Testis (tissue), 3 donors: ENCODE results near the gene ACAA2. TPM values are rescaled to one million over a fixed set of nuclear protein-coding genes. Genes with fewer than 3 reads are reported as not detected.

Experiments
- DNase-seq: peaks from one replicate; pipeline ENCODE4 v3.0.0-alpha.2; 2019
- H3K27ac ChIP-seq, 2 donors: fragments of 200-600 bp; sonication (generic); one replicate each; pipeline ENCODE4 v1.5.1; 2019
- H3K27me3 ChIP-seq: fragments of 200-600 bp; sonication (generic); one replicate; pipeline ENCODE4 v1.5.1; 2019
- H3K36me3 ChIP-seq: fragments of 200-600 bp; sonication (generic); one replicate; pipeline ENCODE4 v1.5.1; 2017; ENCODE audit warnings: low read depth; ENCODE audit errors: missing control alignments
- H3K4me1 ChIP-seq: fragments of 200-600 bp; sonication (generic); one replicate; pipeline ENCODE4 v1.5.1; 2019
- H3K4me3 ChIP-seq, 2 donors: fragments of 200-600 bp; sonication (generic); one replicate each; pipeline ENCODE4 v1.5.1; 2017 to 2019
- H3K9me3 ChIP-seq: fragments of 200-600 bp; sonication (generic); one replicate; pipeline ENCODE4 v1.5.1; 2017
- POLR2A ChIP-seq: fragments of 450-650 bp; IDR thresholded peaks from one replicate; pipeline ENCODE4 v1.6.1; 2017; ENCODE audit warnings: antibody characterized with exemption, mild to moderate bottlenecking, moderate library complexity
- WGBS, 2 donors: methylation state at CpG; one replicate each; pipeline ENCODE4 v1.1.5; 2018; 5-methylcytosine and 5-hydroxymethylcytosine counted together
- intact Hi-C: fragments of 100-400 bp; cut with DNase I; formaldehyde crosslinking; loops from one replicate; pipeline ENCODE4 v1.15.1; 2023; ENCODE audit warnings: low total_unique reads
- polyA plus RNA-seq: library from polyadenylated mRNA; stranded (reverse); fragments of 350-450 nt; fragmentation: Illumina TruSeq; extraction: RNeasy Lipid Tissue Mini Kit (QIAGEN cat#74804); gene quantifications from one replicate; pipeline ENCODE4 v1.2.3, GENCODE V29; 2014; ENCODE audit warnings: low read depth, low replicate concordance; ENCODE audit not compliant: insufficient read depth
- total RNA-seq, 2 donors: library from RNA; depleted of rRNA; stranded (reverse); fragments of >200 nt; gene quantifications; one replicate each; pipeline ENCODE4 v1.2.3, GENCODE V29; 2016
- TF ChIP-seq, protein P1 (sequence below), 3 experiments: fragments of 450-650 bp in 2 of 3; fragments of 200-600 bp in 1 of 3; sonication (generic) in 1 of 3; IDR thresholded peaks; one replicate each; pipeline ENCODE4 v1.5.1; 2016 to 2019; ENCODE audit warnings: antibody characterized with exemption in 3 of 3, mild to moderate bottlenecking in 2 of 3, moderate library complexity in 1 of 3

The ACAA2 gene
- total and polyA plus RNA-seq, 3 donors from 2014 or later, result 42.2 to 77.2 (median 48.7) TPM

DNA sequence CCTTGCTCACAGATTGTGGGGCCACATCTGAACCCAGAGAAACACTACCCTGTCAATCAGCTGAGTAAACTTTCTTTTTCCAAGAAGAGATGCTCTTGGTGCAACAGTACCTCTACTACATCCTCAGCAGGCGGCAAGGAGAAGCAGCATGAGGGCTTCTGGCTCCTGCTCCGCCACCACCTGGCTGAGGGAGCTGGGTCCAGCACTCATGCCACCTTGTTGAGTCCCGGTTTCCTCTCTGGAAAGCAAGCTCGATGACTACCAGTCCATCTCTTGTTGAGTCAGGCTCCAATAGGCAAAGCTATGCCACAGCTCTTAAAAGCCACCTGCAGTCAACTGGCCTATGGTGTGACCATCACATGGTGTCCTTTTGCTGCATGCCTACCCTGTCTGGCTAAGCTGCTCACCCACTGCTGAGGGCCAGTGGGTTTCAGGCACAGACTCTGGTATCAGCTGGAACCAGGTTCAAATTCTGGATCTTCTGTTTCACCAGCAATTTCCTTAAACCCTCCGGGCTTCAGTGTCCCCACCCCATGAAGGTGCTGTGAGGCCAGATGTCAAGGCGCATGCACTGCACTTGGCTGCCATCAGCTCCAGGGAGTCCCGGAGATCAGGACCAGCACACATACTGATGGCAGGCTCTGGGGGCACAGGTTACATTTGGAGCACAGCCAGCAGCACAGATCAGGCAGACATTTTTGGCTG, 42.5 kb upstream of the ACAA2 start:
- TF ChIP-seq, protein P1, sequence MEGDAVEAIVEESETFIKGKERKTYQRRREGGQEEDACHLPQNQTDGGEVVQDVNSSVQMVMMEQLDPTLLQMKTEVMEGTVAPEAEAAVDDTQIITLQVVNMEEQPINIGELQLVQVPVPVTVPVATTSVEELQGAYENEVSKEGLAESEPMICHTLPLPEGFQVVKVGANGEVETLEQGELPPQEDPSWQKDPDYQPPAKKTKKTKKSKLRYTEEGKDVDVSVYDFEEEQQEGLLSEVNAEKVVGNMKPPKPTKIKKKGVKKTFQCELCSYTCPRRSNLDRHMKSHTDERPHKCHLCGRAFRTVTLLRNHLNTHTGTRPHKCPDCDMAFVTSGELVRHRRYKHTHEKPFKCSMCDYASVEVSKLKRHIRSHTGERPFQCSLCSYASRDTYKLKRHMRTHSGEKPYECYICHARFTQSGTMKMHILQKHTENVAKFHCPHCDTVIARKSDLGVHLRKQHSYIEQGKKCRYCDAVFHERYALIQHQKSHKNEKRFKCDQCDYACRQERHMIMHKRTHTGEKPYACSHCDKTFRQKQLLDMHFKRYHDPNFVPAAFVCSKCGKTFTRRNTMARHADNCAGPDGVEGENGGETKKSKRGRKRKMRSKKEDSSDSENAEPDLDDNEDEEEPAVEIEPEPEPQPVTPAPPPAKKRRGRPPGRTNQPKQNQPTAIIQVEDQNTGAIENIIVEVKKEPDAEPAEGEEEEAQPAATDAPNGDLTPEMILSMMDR (IDR thresholded peaks at IDR 0.05), result no peak
- TF ChIP-seq POLR2A, result no peak
- Histone ChIP-seq H3K27me3 (no peaks in the 10 kb centered on the region), H3K36me3 (no peaks in the 10 kb centered on the region), H3K4me1 (no peaks in the 10 kb centered on the region), H3K4me3 (no peak overlapping the region), H3K9me3 (no peaks in the 10 kb centered on the region), H3K27ac (no peak overlapping the region)
- no peak for DNase-seq
- intact Hi-C loops, result no loop called here
- 89 to 98% methylated on average over 5 to 7 of the region's 7 CpGs for whole genome bisulfite sequencing, 2 donors

DNA sequence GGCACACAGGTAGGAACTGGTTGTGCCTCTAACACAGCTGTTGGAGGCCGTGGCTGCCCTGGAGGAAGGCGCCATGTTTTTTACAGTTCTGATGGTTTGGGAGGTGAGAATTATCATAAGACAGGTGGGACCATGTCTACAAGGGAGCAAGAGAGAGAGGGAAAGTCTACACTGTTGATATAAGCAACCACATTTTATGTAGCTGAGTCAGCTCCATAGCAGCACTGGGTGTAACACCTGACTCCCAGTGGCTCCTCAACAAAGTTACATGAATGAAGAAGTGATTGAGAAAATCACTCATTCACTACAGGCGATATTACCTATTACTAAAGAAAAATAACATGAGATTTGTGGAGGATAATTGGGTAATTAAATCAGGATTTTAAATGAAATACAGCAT, 41.3 kb upstream of the ACAA2 start:
- no peaks in the 10 kb centered on the region for H3K36me3 ChIP-seq
- H3K27ac ChIP-seq, result no peak overlapping the region
- TF ChIP-seq, protein P1 (IDR thresholded peaks at IDR 0.05), result no peak
- TF ChIP-seq POLR2A, result no peak
- H3K9me3 ChIP-seq, result no peaks in the 10 kb centered on the region
- DNase-seq, result no peak
- H3K27me3 ChIP-seq, result no peaks in the 10 kb centered on the region
- intact Hi-C loops, result no loop called here
- H3K4me3 ChIP-seq, result no peak overlapping the region
- H3K4me1 ChIP-seq, result no peaks in the 10 kb centered on the region
- 96 to 100% methylated on average over 1 to 3 of the region's 3 CpGs for WGBS, 2 donors

DNA sequence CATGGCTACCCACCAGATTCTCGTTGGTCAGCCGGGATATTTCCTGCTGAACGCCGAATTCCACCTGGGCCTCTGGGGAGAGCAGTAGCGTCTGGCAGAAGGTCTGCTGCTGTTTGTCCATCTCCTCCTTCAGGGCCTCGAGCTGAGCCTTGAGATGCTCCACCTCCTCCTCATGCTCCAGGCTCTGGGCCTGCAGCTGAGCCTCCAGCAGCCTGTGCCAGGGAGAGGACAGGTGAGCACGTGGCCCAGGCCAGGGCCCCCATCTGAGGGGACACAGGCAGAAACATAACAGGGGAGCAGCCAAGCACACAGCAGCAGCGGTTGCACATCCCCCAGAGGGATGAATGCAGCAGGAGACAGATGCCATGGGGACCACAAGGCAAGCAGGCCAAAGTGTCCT, 40.1 kb upstream of the ACAA2 start:
- TF ChIP-seq, protein P1 (IDR thresholded peaks at IDR 0.05), result no peak
- no peak for TF ChIP-seq POLR2A
- H3K9me3 ChIP-seq, result no peaks in the 10 kb centered on the region
- H3K4me1 ChIP-seq, result no peaks in the 10 kb centered on the region
- 79 to 90% methylated on average over 6 to 8 of the region's 8 CpGs for WGBS, 2 donors
- intact Hi-C loops, result no loop called here
- no peak overlapping the region for H3K4me3 ChIP-seq
- H3K36me3 ChIP-seq, result no peaks in the 10 kb centered on the region
- no peak for DNase-seq
- no peak overlapping the region for H3K27ac ChIP-seq
- no peaks in the 10 kb centered on the region for H3K27me3 ChIP-seq

DNA sequence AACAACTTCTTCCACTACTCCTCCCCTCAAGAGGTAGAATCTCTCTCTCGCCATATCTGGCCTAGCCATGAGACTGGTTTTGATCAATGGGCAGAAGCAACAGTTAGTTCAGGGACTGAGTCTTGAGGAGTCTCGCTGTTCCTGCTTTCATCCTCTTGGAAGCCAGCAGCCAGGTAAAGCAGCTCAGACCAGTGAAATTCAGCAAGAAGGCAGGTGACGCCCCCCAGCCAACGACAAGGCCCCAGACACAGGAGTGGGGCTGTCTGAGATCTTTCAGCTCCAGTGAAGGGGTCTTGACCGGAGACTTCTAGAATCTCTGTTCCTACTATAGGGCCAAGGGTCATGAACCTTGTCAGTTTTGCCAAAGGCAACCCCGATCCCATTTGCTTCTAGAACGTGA, 39.7 kb upstream of the ACAA2 start:
- intact Hi-C loops, result no loop called here
- WGBS, 2 donors, result 82 to 92% methylated on average over 7 of the region's 7 CpGs
- Histone ChIP-seq H3K4me3 (no peak overlapping the region), H3K27ac (no peak overlapping the region), H3K27me3 (no peaks in the 10 kb centered on the region), H3K36me3 (no peaks in the 10 kb centered on the region), H3K4me1 (no peaks in the 10 kb centered on the region), H3K9me3 (no peaks in the 10 kb centered on the region)
- no peak for TF ChIP-seq POLR2A
- TF ChIP-seq, protein P1 (IDR thresholded peaks at IDR 0.05), result no peak
- DNase-seq, result no peak

DNA sequence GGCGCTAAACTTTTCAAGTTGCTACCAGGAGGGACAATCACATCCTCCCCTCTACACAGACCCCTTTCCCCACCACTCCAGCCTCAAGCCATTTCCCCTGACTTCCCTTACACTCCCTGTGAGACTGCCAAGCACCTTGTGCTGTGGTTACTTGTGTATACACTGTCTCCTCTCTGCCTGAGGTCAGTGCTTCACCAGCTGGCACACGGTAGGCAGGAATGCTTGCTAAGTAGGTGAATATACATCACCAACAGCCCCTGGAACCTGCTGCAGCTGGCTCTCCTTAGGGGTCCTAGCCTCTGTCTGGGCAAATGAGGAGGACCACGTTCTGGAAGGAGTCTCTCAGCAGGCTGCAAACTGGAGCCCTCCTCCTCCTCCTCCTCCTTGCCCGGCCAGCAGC, 38.3 kb upstream of the ACAA2 start:
- Histone ChIP-seq H3K36me3 (no peaks in the 10 kb centered on the region), H3K4me3 (no peak overlapping the region), H3K27me3 (no peaks in the 10 kb centered on the region), H3K4me1 (no peaks in the 10 kb centered on the region), H3K9me3 (no peaks in the 10 kb centered on the region), H3K27ac (no peak overlapping the region)
- DNase-seq, result no peak
- 81 to 98% methylated on average over 4 of the region's 4 CpGs for WGBS, 2 donors
- TF ChIP-seq, protein P1 (IDR thresholded peaks at IDR 0.05), result no peak
- no peak for TF ChIP-seq POLR2A
- intact Hi-C loops, result no loop called here
